ENCODE data around the gene RAB40C.

The RAB40C gene

GRCh38 chr16:638034-638543 lies 48.2 kb downstream of the RAB40C start:
- DNase-seq = no peak
- no peaks in the 10 kb centered on the region for H3K9me3 ChIP-seq (replicated peaks; ENCODE audit: insufficient read depth, low read length)
- no peak overlapping the region for H3K27ac ChIP-seq (ENCODE audit: low read length)
- H3K4me2 ChIP-seq (ENCODE audit: low read depth, low read length) = no peak overlapping the region
- TF ChIP-seq EZH2 (optimal IDR thresholded peaks at IDR 0.05; ENCODE audit: low read depth, low read length) (no peak), CTCF (IDR thresholded peaks at IDR 0.05; ENCODE audit: low read length) (no peak), EZH2phosphoT487 (IDR thresholded peaks at IDR 0.05; ENCODE audit: low read length) (no peak)
- peaks cover 17% of the 10 kb centered on the region for H3F3A ChIP-seq (ENCODE audit: insufficient read depth, low read length)
- H4K20me1 ChIP-seq (ENCODE audit: insufficient read depth, low read length) = no peaks in the 10 kb centered on the region
- H3K79me2 ChIP-seq (ENCODE audit: low read length) = peaks cover 35% of the 10 kb centered on the region
- H3K9me2 ChIP-seq (replicated peaks; ENCODE audit: insufficient read depth, low read length) = no peaks in the 10 kb centered on the region
- no peak overlapping the region for H3K4me3 ChIP-seq (ENCODE audit: low read length)
- no peak overlapping the region for H2AFZ ChIP-seq (ENCODE audit: low read length)
- H3K9ac ChIP-seq (ENCODE audit: low read length) = no peak overlapping the region
- no peaks in the 10 kb centered on the region for H3K27me3 ChIP-seq (replicated peaks; ENCODE audit: insufficient read depth, low read length)
- H3K4me1 ChIP-seq (ENCODE audit: low read length) = 0 out of 2 replicates have a peak, but pooled peaks cover 12% of the 10 kb centered on the region
- no peaks in the 10 kb centered on the region for H3K36me3 ChIP-seq (replicated peaks; ENCODE audit: insufficient read depth, low read length)

- Histone ChIP-seq H3K4me3 (ENCODE audit: low read length) (no peak overlapping the region), H3K9ac (ENCODE audit: low read length) (no peak overlapping the region), H3K27ac (ENCODE audit: low read length) (no peak overlapping the region), H4K20me1 (ENCODE audit: insufficient read depth, low read length) (no peaks in the 10 kb centered on the region), H3K4me2 (ENCODE audit: low read depth, low read length) (no peak overlapping the region), H3K27me3 (replicated peaks; ENCODE audit: insufficient read depth, low read length) (no peaks in the 10 kb centered on the region), H3K36me3 (replicated peaks; ENCODE audit: insufficient read depth, low read length) (no peaks in the 10 kb centered on the region), H3K4me1 (ENCODE audit: low read length) (0 out of 2 replicates have a peak, but pooled peaks cover 14% of the 10 kb centered on the region), H3K9me3 (replicated peaks; ENCODE audit: insufficient read depth, low read length) (no peaks in the 10 kb centered on the region), H3F3A (ENCODE audit: insufficient read depth, low read length) (peaks cover 17% of the 10 kb centered on the region), H3K9me2 (replicated peaks; ENCODE audit: insufficient read depth, low read length) (no peaks in the 10 kb centered on the region), H2AFZ (ENCODE audit: low read length) (no peak overlapping the region), H3K79me2 (ENCODE audit: low read length) (peaks cover 43% of the 10 kb centered on the region)
- TF ChIP-seq EZH2phosphoT487 (IDR thresholded peaks at IDR 0.05; ENCODE audit: low read length) = no peak
- no peak for TF ChIP-seq CTCF (IDR thresholded peaks at IDR 0.05; ENCODE audit: low read length)
- TF ChIP-seq EZH2 (optimal IDR thresholded peaks at IDR 0.05; ENCODE audit: low read depth, low read length) = no peak
- DNase-seq = no peak
Observed at GRCh38 chr16:638836-639235, 49.0 kb downstream of the RAB40C start.

GRCh38 chr16:640614-641013 lies 50.7 kb downstream of the RAB40C start:
- Histone ChIP-seq H3K4me1 (ENCODE audit: low read length) (0 out of 2 replicates have a peak, but pooled peaks cover 11% of the 10 kb centered on the region), H3K9me3 (replicated peaks; ENCODE audit: insufficient read depth, low read length) (no peaks in the 10 kb centered on the region), H3K4me3 (ENCODE audit: low read length) (0 out of 2 replicates have a peak overlapping the region, but pooled peaks have one; percentile 96), H3K27me3 (replicated peaks; ENCODE audit: insufficient read depth, low read length) (no peaks in the 10 kb centered on the region), H3K9ac (ENCODE audit: low read length) (peak overlapping the region; percentile 95), H3K27ac (ENCODE audit: low read length) (no peak overlapping the region), H3K36me3 (replicated peaks; ENCODE audit: insufficient read depth, low read length) (no peaks in the 10 kb centered on the region), H3K9me2 (replicated peaks; ENCODE audit: insufficient read depth, low read length) (no peaks in the 10 kb centered on the region), H3K4me2 (ENCODE audit: low read depth, low read length) (peak overlapping the region; percentile 75; the same call in 1 of the 2 replicates), H3F3A (ENCODE audit: insufficient read depth, low read length) (peaks cover 17% of the 10 kb centered on the region), H3K79me2 (ENCODE audit: low read length) (peaks cover 48% of the 10 kb centered on the region), H2AFZ (ENCODE audit: low read length) (no peak overlapping the region), H4K20me1 (ENCODE audit: insufficient read depth, low read length) (no peaks in the 10 kb centered on the region)
- DNase-seq = no peak
- TF ChIP-seq EZH2phosphoT487 (IDR thresholded peaks at IDR 0.05; ENCODE audit: low read length) = no peak
- TF ChIP-seq EZH2 (optimal IDR thresholded peaks at IDR 0.05; ENCODE audit: low read depth, low read length) = no peak
- no peak for TF ChIP-seq CTCF (IDR thresholded peaks at IDR 0.05; ENCODE audit: low read length)

Data from MM.1S (cell line).